HG03565 (cell line): ENCODE data around the gene CAMK2D.
A peak's percentile ranks its signal among the peaks of the same experiment; 100 is the strongest.

Experiments
- ATAC-seq: cut with Tn5 transposase; IDR thresholded peaks from one replicate; pipeline ENCODE4 v1.9.1; 2021; ENCODE audit warnings: mild to moderate bottlenecking, moderate library complexity; ENCODE audit not compliant: unreplicated experiment

Gene CAMK2D

DNA sequence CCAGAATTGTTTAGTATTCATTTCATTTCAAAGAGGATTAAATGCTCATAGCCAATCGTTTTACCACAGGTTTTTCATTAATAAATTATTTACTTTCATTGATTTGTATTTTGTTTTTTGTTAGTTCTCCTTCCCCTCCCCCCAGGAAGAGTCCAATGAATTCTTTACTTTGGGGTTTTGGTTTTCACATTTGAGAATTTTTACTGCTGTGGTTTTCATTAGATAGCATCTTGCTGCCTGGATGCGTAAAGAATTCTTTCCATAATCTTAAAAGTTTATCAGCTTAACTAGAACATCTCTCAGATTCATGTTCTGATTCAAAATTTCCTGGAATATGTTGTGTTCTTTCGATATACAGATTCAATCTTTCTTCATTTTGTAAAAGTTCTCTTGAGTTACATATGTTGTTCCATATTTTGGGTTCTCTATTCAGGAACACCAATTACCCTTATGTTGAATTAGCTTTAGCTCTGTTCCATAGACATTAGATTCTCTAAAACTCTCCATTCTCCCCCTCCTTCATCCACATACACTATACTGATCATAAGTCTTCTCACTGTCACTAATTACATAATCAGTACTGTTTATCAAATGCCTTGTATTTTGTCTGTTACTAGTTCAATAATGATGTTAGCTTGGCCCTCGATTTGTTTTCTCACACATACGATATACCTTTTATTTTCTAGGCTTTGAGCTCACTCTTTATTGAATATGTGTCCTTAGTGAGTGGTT lies 184.4 kb downstream of the CAMK2D start:
- ATAC-seq: no peak

DNA sequence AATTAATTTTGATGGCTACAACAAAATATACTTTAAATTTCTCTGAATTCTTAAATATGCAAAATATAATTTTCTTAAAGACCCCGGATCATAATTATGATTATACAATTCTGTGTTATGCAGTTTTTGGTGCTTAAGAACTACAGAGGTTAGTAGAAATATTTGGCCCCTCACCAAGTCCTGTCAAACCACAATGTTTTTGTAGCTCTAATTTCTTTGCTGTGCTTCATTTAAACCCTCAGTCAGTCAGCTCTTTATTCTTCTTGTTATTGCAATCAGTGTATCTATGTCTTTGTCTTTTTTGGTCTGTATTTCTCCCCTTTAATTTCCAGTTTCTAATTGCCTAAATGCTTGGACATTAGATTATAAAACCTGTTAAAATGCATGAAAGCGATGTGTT lies 186.1 kb downstream of the CAMK2D start:
- no peak for ATAC-seq

DNA sequence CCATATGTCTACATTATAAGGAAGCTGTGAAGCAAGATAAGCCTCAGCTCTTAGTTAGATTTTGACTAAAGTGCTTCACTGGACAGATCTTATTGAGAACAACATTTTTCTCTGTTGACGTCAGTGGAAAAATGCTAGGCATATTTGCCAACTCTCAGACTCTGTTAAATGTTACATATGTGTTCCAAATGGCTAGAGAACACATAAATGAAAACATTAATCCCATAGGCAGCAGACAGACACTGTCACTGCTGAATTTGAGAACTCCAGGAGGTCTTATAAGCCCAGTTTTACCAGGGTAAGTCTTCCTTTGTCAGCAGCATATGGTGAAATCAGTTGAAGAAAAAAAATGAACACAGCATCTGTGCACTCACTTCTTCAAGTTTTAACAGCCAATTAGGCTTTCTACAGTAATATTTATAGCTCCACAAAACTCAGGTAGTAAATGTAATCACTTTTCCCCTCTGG lies 186.9 kb downstream of the CAMK2D start:
- ATAC-seq: no peak

DNA sequence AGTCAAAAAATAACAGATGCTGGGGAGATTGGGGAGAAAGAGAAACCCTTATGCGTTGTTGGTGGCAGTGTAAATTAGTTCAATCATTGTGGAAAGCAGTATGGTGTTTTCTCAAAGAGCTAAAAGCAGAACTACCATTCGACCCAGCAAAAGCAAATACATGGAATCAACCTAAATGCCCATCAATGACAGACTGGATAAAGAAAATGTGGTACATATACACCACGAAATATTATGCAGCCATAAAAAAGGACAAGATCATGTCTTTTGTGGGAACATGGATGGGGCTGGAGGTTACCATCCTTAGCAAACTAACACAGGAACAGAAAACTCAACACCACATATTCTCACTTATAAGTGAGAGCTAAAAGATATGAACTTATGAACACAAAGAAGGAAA lies 188.9 kb downstream of the CAMK2D start:
- ATAC-seq: no peak

DNA sequence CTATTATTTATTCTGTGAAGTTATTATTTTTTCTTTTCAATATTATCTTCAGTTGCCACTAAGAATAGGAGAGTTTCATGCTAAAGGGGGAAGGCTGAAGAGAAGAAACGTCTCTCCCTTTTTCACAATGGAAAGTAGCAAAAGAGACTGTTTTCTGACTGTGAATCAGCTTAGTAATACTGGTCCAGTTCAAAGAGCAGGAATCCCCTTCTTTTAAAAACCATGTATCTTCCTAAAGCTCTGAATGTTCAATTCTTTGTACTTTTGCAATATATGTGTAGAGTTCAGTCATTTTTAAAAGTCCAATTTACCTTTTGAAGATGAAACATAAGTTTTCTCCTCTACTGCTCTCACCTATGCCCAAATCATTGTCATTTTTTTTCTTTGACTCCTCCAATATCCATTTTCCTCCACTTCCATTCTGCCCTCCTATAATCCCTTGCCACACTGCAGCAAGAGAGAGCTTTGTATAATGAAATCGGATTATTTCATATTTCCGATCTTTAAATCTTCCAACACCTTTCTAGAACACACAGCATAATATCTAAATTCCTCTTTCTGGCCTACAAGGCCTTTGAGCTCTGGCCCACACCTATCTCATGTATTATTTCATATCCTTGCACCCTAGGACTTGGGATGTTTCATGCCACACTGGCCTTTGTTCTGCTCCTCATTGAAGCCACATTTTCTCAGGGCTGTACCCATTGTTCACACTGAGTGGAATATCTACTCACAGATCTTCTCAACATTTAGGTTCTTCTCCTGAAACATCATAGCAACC lies 195.3 kb downstream of the CAMK2D start:
- no peak for ATAC-seq

DNA sequence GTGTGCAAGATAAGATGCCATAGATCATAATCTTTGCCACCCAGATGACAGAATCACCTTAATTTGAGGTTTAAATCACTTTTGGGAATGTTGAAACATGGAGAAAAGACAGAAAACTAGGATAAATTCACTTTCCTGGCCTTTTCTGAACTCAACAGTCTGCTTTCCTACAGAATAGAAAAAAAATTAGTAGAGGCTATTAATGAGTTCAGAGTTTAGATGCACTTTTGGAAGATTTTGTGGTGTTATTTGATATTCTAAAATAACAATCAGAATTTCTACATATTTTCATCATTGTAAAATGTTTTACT lies 195.9 kb downstream of the CAMK2D start:
- ATAC-seq: no peak

DNA sequence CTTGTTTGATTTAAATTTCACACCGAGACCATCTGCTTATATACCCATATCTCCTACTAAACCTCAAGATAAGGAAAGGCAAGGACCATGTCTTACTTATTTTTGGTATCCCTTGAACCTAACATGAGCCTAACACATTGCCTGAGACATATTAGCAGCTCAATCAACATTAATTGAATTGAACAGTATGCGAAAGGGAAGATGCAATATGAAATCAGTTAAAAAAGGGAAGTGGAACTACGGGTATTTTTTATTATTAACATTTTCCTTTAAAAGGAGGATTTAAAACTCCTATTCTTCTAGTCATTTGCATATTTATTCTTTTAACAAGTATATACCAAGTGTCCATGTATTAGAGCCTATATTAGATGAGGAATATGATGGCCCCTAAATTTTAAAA lies 197.0 kb downstream of the CAMK2D start:
- ATAC-seq: peak; percentile 13

DNA sequence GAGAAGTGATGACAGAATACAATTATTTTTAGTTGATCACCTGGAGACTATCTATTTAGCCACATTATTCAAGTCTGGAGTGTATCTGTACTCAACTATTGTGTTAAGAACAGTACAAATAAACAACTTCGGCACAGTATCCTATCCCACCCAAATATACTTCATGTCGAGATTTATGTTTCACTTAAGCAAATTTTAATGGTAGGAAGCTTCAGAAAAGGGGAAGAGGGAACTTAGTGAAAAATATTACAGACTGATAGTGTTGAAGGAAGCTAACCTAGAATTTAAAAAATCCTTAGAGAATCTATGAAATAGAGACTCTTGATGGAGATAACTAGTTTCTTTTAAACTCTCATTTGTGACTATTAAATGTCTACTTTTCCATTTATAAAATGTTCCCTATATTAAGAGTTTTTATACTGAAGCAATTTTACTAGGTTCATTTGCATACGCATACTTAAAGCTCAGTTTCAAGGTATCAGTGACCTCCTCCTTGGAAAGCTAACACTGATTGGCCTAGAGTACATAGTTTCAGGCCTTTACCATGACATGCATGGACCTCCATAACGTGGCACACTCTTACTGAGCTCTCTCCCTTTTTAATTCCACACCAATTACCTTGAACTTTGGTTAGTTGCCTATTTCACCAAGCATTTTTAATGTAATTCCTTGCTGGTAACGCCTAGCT lies 197.7 kb downstream of the CAMK2D start:
- ATAC-seq: no peak

DNA sequence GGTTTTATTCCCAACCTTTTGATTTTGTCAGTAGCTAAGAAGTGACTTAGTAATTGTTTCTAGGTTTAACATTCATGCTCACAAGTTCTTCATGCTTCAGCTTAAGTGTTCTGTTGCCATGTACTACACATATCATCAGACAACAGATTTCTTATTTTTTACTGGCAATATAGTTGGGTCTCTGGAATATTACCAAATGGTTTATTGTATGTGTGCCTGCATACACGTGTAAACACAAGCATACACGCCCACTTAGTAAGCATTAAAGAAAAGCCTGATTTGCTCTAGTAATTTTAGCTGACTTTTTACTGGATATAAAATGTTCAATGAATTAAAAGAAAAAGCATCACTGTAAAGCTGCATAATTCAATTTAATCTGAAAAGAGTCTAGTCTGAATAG lies 199.8 kb downstream of the CAMK2D start:
- ATAC-seq: no peak

DNA sequence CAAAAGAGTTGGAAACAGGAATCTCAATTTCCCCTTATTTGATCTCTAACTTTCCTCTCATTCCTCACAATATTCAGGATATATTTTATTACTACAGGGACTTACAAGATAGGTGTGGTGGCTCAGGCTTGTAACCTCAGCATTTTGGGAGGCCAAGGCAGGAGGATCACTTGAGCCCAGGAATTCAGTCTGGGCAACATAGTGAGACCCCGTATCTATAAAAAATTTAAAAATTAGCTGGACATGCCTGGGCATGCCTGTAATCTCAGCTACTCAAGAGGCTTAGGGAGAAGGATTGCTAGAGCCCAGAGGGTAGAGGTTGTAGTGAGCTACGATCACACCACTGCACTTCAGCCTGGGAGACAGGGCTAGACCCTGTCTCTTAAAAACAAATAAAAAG lies 200.4 kb downstream of the CAMK2D start:
- ATAC-seq: no peak

DNA sequence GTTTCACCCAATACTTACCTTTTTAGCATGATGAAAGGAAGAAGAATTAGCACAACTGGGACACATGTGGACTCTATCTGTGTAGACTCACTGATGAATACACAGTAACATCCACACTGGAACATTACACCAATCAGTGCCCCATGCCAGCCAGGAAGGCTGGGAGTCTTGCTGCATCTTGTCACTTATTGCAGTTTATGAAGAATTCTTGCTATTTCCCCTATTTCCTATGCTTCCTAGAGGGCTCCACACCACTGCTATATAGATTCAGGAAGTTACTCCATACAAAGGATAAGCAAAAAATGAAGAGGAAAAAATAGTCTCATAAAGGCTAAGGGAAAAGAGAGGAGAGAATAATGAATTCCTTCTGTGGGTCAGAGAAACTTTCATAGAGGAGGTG lies 201.0 kb downstream of the CAMK2D start:
- no peak for ATAC-seq

DNA sequence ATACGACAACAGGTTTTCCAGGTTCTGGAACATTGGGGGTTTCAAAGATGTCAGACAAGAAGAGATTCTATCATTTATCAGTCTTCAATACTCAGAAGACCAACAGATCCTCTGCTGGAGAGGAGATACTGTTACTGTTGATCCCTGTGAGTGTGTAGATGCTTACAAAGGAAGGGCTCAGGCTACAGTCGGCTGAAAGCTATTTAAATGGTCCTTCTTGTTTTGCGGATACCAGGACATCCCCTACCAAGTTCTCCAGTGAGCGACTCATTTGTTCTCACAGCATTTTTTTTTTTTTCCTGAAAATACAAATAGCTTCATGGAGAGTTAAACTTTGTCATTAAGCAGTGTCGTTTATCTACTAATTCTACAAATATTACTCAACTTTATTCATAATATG lies 201.6 kb downstream of the CAMK2D start:
- ATAC-seq: no peak

DNA sequence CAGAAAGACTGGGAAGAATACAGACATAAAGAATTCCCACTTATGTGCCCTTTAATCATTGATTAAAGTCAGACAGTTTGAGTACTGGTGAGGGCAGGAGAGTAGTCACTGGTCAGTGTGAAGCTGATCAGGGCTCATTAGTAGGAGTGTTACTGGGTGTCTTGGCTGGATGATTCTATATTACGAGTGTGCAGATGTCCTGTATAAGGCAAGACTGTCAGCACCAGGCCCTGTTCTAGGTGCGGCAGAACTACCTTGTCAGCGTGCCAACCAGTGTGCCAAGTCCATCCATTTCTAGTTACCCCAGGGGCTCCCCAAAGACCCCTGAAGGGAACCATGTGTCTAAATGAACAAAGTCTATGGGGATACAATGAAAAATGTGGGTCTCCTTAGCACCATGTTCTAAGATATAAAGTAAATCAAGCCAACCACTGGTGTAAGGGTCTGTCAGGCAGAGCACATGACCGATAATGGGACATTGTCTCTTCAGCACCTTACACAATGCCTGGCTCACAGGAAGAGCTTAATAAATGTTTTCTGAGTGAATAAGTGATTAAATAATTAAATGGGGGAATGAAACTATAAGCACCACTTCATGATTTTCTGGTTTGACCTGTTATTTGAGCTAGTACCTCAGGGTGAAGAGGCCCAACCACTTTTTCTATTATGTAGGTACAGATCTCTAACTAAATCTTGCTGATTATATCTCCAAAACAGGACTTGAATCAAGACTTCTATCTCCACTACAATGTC lies 205.0 kb downstream of the CAMK2D start:
- ATAC-seq: no peak

DNA sequence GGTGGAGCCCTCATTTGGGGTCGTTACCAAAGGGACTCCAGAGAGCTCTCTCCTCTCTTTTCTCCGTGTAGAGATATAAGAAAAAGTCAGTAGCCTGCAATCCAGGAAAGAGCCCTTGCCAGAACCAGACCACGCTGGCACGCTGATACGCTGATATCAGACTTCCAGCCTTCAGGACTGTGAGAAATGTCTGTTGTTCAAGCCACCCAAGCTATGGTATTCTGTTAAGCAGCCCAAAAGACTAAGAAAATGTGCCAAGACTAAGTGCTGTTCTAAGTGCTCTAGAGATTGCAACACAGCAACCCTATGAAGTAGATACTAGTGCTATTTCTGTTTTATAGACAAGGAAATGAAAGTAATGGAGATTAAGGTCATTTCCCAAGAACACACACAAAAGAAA lies 205.7 kb downstream of the CAMK2D start:
- ATAC-seq: no peak

DNA sequence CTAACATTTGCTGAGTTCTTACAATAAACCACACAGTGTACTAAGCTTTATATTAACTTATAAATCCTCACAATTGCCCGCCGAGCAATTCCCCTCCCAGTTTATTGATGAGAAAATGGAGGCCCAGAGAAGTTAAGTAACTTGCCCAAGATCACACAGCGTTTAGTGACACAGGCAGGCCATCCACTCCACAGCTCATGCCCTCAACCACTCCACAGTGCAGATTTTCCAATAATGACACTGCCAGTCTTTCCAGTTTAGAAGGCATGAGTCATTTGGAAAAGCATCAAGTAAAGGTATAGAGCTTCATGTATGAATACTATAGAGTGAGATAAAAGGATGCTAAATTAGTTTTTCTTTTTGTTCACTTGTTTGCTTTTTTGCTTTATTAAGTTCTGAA lies 208.5 kb downstream of the CAMK2D start:
- no peak for ATAC-seq

DNA sequence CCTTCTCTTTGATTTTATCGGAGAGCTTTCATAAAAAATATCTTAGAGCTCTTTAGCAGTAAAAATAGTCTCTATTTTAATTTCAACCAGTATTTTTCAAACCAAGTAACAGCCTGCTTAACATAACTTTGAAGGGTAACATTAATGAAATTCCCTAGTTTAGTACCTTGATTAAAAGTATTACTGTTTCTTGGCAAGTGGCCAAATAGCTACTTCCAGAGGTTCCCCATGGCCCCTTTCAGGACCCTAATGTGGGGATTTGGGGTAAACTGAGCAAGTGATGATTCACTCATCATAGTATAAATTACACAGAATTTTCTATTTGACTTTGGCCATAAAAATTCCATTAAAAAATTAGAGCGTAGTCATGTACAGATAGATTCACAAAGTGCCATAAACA lies 211.0 kb downstream of the CAMK2D start:
- ATAC-seq: no peak

DNA sequence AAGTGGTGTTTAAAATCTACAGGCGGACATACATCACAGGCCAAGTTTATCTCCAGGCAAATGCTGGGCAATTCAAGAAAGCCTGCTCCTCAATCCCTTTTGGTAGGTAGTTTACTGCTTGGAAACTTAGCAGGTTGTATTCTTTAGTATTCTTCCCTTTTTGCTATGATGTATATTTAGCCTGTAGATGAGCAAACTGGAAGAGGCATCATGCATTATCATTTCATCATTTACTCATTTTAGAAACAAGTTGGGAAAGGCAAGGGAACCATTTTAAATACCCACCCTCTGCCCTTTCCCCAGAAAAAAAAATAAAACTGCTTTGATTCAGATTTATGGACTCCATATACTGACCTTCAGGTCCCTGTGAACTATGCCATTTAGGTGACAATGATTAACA lies 213.2 kb downstream of the CAMK2D start:
- ATAC-seq: no peak

DNA sequence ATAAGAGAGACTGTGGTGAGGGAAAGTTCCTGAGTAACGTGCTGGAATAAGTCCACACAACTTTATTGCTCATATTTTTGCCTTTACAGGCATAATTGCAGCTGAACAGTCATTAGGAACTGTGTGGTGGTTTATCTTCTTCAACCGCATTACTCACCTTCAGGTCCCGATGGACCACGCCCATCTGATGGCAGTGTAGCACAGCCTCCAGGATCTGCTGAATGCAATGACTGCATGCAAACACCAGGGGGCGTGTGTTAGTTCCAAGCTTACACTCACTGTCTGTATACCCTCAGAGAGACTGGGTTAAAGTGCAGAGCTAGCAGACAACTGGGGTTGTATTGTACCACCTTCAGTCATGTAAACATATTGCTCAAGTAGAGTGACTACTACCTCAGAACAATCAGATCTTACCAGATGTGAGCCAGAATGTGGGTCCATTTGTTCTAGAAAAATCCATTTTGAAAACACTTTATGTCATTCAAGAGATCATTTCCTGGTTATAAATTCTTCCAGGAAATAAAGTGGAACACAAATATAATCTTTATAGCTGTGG lies 214.0 kb downstream of the CAMK2D start:
- peak; percentile 99 for ATAC-seq

DNA sequence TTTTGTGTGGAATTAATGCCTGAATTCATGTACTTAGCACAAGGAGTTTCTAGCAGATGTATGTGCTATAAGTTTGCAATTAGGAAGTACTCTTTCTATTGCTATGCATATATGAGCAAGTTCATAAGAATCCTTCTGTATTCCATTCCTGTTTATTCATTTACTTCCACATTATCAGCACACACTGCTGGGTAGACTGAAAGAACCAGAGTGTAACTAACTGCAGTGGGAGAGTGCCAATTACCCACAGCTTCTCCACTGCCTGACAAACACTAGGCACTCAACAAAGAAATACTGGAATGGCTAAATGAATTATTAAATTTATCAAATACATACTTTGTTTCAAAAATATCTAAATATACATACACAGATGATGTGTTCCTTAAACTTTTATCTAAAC lies 219.6 kb downstream of the CAMK2D start:
- no peak for ATAC-seq

DNA sequence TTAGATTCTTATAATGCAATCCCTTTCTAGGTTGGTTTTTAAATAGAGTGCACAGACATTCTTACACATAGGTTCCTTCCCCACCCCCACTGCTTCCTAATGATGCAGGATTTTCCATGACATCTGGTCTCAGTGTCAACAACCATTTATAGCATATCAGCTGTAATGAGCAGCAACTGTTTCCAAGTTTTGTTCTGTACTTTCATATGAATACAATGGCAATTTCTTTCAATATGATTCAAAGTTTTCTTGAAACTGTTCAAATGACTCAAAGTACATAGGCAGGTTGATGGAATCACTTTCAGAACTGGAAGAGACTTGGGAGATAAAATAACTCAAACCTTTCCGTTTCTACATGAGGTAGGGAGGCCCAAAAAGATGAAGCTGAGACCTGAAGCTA lies 220.7 kb downstream of the CAMK2D start:
- ATAC-seq: no peak

DNA sequence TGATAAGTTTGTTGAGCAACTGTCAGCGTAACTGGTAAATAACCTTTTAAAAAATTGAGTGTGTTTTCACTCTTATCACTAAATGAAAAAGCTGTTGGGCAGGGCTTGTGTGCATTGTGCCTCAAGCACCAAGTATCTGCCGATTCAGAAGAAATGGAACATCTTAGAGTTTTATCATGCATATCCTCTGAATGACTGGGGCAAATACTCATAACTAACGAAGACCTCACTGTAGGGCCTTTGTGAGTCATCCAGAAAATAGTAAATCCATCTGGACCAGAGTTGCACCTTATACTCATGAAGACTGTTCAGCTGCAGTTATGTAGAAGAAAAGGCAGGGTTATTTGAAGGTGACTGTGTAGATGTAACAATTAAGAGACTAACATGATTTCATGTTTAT lies 222.1 kb downstream of the CAMK2D start:
- ATAC-seq: peak; percentile 80
